Measurements from ENCODE around the gene AUTS2.

AUTS2 gene

GRCh38 chr7:70480927-70481569, 882.8 kb downstream of the AUTS2 start:
- Histone ChIP-seq H3K9me3 (no peaks in the 10 kb centered on the region), H3K27ac (no peak overlapping the region), H3K36me3 (no peaks in the 10 kb centered on the region), H3K4me3 (no peak overlapping the region), H3K27me3 (no peaks in the 10 kb centered on the region), H3K4me1 (peaks cover 0 to 6% (median 2%) of the 10 kb centered on the region in 4 donors)
- no peak for DNase-seq
- TF ChIP-seq, protein P1, sequence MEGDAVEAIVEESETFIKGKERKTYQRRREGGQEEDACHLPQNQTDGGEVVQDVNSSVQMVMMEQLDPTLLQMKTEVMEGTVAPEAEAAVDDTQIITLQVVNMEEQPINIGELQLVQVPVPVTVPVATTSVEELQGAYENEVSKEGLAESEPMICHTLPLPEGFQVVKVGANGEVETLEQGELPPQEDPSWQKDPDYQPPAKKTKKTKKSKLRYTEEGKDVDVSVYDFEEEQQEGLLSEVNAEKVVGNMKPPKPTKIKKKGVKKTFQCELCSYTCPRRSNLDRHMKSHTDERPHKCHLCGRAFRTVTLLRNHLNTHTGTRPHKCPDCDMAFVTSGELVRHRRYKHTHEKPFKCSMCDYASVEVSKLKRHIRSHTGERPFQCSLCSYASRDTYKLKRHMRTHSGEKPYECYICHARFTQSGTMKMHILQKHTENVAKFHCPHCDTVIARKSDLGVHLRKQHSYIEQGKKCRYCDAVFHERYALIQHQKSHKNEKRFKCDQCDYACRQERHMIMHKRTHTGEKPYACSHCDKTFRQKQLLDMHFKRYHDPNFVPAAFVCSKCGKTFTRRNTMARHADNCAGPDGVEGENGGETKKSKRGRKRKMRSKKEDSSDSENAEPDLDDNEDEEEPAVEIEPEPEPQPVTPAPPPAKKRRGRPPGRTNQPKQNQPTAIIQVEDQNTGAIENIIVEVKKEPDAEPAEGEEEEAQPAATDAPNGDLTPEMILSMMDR (IDR thresholded peaks at IDR 0.05), result no peak
- intact Hi-C loops (cut with DNase I; ENCODE audit: low total_unique reads), result no loop called here

DNA sequence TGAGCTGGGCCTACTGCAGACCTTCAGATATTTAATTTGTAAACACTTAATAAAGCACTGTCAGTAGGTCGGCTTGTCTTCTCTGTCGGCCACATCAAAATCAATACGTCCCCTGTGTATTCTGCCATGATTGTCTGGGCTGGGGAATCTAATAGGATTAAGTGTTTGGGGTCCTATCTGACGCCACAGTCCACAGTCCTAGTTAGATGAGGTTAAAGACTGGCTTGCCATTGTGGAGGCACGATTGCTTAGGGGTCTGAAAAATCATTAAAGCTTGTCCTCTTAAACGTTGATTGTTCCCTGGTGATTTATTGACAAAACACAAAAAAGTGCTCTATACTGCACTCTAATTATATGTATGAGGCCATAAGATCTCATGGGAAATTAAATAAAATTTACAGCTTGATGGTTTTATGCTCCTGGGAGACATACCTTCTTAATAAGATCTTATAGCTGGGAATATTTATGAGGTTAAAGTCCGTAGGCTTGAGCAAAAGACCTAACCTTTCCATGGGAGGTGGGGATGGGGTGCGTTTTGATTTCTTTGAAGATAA, 883.4 kb downstream of the AUTS2 start:
- TF ChIP-seq, protein P1 (IDR thresholded peaks at IDR 0.05), result no peak
- no peaks in the 10 kb centered on the region for H3K9me3 ChIP-seq
- no peaks in the 10 kb centered on the region for H3K27me3 ChIP-seq
- peaks cover 0 to 6% (median 2%) of the 10 kb centered on the region in 4 donors for H3K4me1 ChIP-seq
- no peak overlapping the region for H3K4me3 ChIP-seq
- no peak for DNase-seq
- H3K36me3 ChIP-seq, result no peaks in the 10 kb centered on the region
- intact Hi-C loops (cut with DNase I; ENCODE audit: low total_unique reads), result no loop called here
- no peak overlapping the region for H3K27ac ChIP-seq

- TF ChIP-seq, protein P1 (IDR thresholded peaks at IDR 0.05), result no peak
- Histone ChIP-seq H3K4me3 (no peak overlapping the region), H3K27ac (no peak overlapping the region), H3K4me1 (no peaks in the 10 kb centered on the region), H3K36me3 (no peaks in the 10 kb centered on the region), H3K27me3 (no peaks in the 10 kb centered on the region), H3K9me3 (no peaks in the 10 kb centered on the region)
- DNase-seq, result no peak
- intact Hi-C loops (cut with DNase I; ENCODE audit: low total_unique reads), result no loop called here
Measured at GRCh38 chr7:70484255-70484654, 886.0 kb downstream of the AUTS2 start.

- Histone ChIP-seq H3K4me3 (no peak overlapping the region), H3K9me3 (no peaks in the 10 kb centered on the region), H3K27ac (no peak overlapping the region), H3K27me3 (no peaks in the 10 kb centered on the region), H3K36me3 (no peaks in the 10 kb centered on the region), H3K4me1 (peaks cover 0 to 6% (median 0%) of the 10 kb centered on the region in 4 donors)
- TF ChIP-seq, protein P1 (IDR thresholded peaks at IDR 0.05), result no peak
- intact Hi-C loops (cut with DNase I; ENCODE audit: low total_unique reads), result no loop called here
- DNase-seq, result no peak
Measured at GRCh38 chr7:70486977-70487376, 888.7 kb downstream of the AUTS2 start.

- H3K36me3 ChIP-seq, result no peaks in the 10 kb centered on the region
- no peak for DNase-seq
- TF ChIP-seq, protein P1 (IDR thresholded peaks at IDR 0.05), result no peak
- no peak overlapping the region for H3K27ac ChIP-seq
- intact Hi-C loops (cut with DNase I; ENCODE audit: low total_unique reads), result no loop called here
- H3K4me3 ChIP-seq, result no peak overlapping the region
- H3K9me3 ChIP-seq, result no peaks in the 10 kb centered on the region
- H3K27me3 ChIP-seq, result no peaks in the 10 kb centered on the region
- H3K4me1 ChIP-seq, result peaks cover 0 to 6% (median 0%) of the 10 kb centered on the region in 4 donors
Measured at GRCh38 chr7:70487428-70487827, 889.2 kb downstream of the AUTS2 start.
